ENCODE data around the gene GCKR. TPM values are rescaled to one million over a fixed set of nuclear protein-coding genes. Genes with fewer than 3 reads are reported as not detected.
"Not testable (repeated sequence)": the region's sequence is repeated elsewhere in the genome, so short reads cannot be mapped to it uniquely, and the experiment has no call there.

Gene GCKR
- total and polyA plus RNA-seq, 2 experiments from 2014 or later, result 7.4 to 7.6 TPM

DNA sequence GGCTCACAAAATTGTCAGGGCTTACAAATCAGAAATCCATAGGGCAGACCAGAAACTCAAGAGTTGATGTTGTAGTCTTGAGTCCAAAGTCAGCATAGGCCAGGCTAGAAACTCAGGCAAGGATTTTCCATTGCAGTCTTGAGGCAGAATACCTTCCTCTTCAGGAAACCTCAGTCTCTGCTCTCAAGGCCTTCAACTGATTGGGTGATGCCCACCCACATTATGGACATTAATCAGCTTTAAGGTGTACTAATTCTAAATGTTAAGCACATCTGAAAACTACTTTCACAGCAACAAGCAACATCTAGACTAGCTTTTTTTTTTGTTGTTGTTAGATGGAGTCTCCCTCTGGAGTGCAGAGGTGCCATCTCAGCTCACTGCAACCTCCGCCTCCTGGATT, 54.9 kb downstream of the GCKR start:
- WGBS (ENCODE audit: low lambda C conversion rate, missing lambda C conversion rate), result 93% methylated on average over 1 of the region's 1 CpG
- no peaks in the 10 kb centered on the region for H3K9me2 ChIP-seq (replicated peaks; ENCODE audit: insufficient read depth)

DNA sequence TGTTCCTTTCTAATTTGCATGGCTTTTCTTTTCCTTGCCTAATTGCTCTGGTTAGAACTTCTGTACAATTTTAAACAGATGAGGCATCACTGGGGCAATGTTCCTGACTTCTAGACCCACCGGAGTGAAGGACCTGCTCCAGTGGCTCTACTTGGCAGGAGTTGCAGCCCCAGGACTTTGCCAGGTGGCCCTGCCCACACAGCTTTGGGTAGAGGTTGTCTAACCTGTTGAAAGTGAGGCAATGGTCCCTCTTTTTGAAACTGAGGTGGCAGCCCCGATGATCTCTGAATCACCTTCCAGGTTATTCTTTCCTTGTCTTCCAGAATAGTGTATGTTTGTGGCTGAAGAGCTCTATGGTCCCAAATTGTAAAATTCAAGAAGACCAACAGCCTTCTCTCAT, 56.3 kb downstream of the GCKR start:
- DNase-seq (ENCODE audit: low spot score), result no peak
- WGBS (ENCODE audit: low lambda C conversion rate, missing lambda C conversion rate), result 72% methylated on average over 2 of the region's 2 CpGs
- no peaks in the 10 kb centered on the region for H3K79me2 ChIP-seq
- H3K27ac ChIP-seq, result no peak overlapping the region
- no peaks in the 10 kb centered on the region for H3K4me1 ChIP-seq (ENCODE audit: insufficient read depth)
- H2AFZ ChIP-seq, result no peak overlapping the region
- no peak overlapping the region for H3K4me2 ChIP-seq
- no peak for TF ChIP-seq EZH2 (IDR thresholded peaks at IDR 0.05; ENCODE audit: borderline replicate concordance)
- TF ChIP-seq, protein P1, sequence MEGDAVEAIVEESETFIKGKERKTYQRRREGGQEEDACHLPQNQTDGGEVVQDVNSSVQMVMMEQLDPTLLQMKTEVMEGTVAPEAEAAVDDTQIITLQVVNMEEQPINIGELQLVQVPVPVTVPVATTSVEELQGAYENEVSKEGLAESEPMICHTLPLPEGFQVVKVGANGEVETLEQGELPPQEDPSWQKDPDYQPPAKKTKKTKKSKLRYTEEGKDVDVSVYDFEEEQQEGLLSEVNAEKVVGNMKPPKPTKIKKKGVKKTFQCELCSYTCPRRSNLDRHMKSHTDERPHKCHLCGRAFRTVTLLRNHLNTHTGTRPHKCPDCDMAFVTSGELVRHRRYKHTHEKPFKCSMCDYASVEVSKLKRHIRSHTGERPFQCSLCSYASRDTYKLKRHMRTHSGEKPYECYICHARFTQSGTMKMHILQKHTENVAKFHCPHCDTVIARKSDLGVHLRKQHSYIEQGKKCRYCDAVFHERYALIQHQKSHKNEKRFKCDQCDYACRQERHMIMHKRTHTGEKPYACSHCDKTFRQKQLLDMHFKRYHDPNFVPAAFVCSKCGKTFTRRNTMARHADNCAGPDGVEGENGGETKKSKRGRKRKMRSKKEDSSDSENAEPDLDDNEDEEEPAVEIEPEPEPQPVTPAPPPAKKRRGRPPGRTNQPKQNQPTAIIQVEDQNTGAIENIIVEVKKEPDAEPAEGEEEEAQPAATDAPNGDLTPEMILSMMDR (IDR thresholded peaks at IDR 0.05; ENCODE audit: poor library complexity), result no peak
- no peak for TF ChIP-seq EZH2phosphoT487 (IDR thresholded peaks at IDR 0.05; ENCODE audit: low read depth, severe bottlenecking, unreplicated experiment)
- no peaks in the 10 kb centered on the region for H3K9me2 ChIP-seq (replicated peaks; ENCODE audit: insufficient read depth)
- no peaks in the 10 kb centered on the region for H3K9me3 ChIP-seq (ENCODE audit: low read depth)
- no peak overlapping the region for H3K4me3 ChIP-seq
- no peaks in the 10 kb centered on the region for H3K36me3 ChIP-seq (replicated peaks; ENCODE audit: insufficient read depth, low read depth)
- H4K20me1 ChIP-seq (ENCODE audit: insufficient read depth, poor library complexity, severe bottlenecking), result no peaks in the 10 kb centered on the region
- peaks cover 15% of the 10 kb centered on the region for H3K27me3 ChIP-seq

More for the DNA sequence above, 54.9 kb downstream of the GCKR start:
- no peaks in the 10 kb centered on the region for H3K36me3 ChIP-seq (replicated peaks; ENCODE audit: insufficient read depth, low read depth)
- no peak for TF ChIP-seq EZH2 (IDR thresholded peaks at IDR 0.05; ENCODE audit: borderline replicate concordance)
- no peak overlapping the region for H3K4me3 ChIP-seq
- H3K9me3 ChIP-seq (ENCODE audit: low read depth), result no peaks in the 10 kb centered on the region
- no peaks in the 10 kb centered on the region for H3K79me2 ChIP-seq
- no peak for DNase-seq (ENCODE audit: low spot score)
- H3K4me1 ChIP-seq (ENCODE audit: insufficient read depth), result no peaks in the 10 kb centered on the region
- no peaks in the 10 kb centered on the region for H4K20me1 ChIP-seq (ENCODE audit: insufficient read depth, poor library complexity, severe bottlenecking)
- H2AFZ ChIP-seq, result no peak overlapping the region
- H3K27ac ChIP-seq, result no peak overlapping the region
- no peak overlapping the region for H3K4me2 ChIP-seq
- peaks cover 15% of the 10 kb centered on the region for H3K27me3 ChIP-seq

DNA sequence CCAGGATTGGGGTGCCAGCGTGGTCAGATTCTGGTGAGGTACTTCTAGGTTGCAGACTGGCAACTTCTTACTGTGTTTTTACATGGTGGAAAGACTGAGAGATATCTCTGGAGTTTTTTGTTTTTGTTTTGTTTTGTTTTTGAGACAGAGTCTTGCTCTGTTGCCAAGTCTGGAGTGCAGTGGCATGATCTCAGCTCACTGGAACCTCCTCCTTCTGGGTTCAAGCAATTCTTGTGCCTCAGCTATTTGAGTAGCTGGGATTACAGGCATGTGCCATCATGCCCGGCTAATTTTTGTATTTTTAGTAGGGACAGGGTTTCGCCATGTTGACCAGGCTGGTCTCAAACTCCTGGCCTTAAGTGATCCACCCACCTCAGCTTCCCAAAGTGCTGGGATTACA, 57.8 kb downstream of the GCKR start:
- not testable (repeated sequence) for H4K20me1 ChIP-seq (ENCODE audit: insufficient read depth, poor library complexity, severe bottlenecking); H3K9me2 ChIP-seq (replicated peaks; ENCODE audit: insufficient read depth); H3K4me1 ChIP-seq (ENCODE audit: insufficient read depth); H3K4me2 ChIP-seq; H3K36me3 ChIP-seq (replicated peaks; ENCODE audit: insufficient read depth, low read depth); H3K27ac ChIP-seq; DNase-seq (ENCODE audit: low spot score); H2AFZ ChIP-seq; H3K79me2 ChIP-seq; H3K9me3 ChIP-seq (ENCODE audit: low read depth); H3K4me3 ChIP-seq
- WGBS (ENCODE audit: low lambda C conversion rate, missing lambda C conversion rate), result 82% methylated on average over 3 of the region's 3 CpGs
- peaks cover 15% of the 10 kb centered on the region for H3K27me3 ChIP-seq

DNA sequence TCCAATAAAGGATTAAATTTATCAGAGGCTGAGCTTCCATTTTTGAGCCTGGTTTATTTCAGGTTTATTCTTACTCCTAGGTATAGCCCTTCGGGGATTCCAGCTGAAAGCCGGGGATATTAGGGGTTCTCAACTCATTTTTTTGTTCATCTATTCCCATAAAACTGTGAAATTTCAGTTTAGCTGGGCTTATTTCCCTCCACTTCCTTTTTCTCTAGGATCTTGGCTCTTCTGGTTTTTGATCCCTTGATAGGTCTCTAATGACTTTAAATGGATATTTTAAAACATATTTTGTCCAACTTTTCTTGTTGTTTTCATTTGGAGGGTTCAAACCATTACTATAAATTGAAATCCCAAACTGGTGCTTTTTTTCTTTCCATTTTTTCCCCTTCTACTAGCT, 62.6 kb downstream of the GCKR start:
- H2AFZ ChIP-seq, result no peak overlapping the region
- no peaks in the 10 kb centered on the region for H3K9me2 ChIP-seq (replicated peaks; ENCODE audit: insufficient read depth)
- no peak for DNase-seq (ENCODE audit: low spot score)
- no peaks in the 10 kb centered on the region for H4K20me1 ChIP-seq (ENCODE audit: insufficient read depth, poor library complexity, severe bottlenecking)
- H3K36me3 ChIP-seq (replicated peaks; ENCODE audit: insufficient read depth, low read depth), result no peaks in the 10 kb centered on the region
- no peaks in the 10 kb centered on the region for H3K4me1 ChIP-seq (ENCODE audit: insufficient read depth)
- H3K27ac ChIP-seq, result no peak overlapping the region
- H3K9me3 ChIP-seq (ENCODE audit: low read depth), result no peaks in the 10 kb centered on the region
- 76% methylated on average over 2 of the region's 2 CpGs for WGBS (ENCODE audit: low lambda C conversion rate, missing lambda C conversion rate)
- no peaks in the 10 kb centered on the region for H3K27me3 ChIP-seq
- H3K4me2 ChIP-seq, result no peak overlapping the region
- TF ChIP-seq EZH2 (IDR thresholded peaks at IDR 0.05; ENCODE audit: borderline replicate concordance), result no peak
- TF ChIP-seq, protein P1 (IDR thresholded peaks at IDR 0.05; ENCODE audit: poor library complexity), result no peak
- TF ChIP-seq EZH2phosphoT487 (IDR thresholded peaks at IDR 0.05; ENCODE audit: low read depth, severe bottlenecking, unreplicated experiment), result no peak
- H3K79me2 ChIP-seq, result no peaks in the 10 kb centered on the region
- no peak overlapping the region for H3K4me3 ChIP-seq
